GM21723 (cell line): Measurements from ENCODE around the gene TSR3.

Experiments used
- ATAC-seq: cut with Tn5 transposase; IDR thresholded peaks from one replicate; pipeline ENCODE4 v1.9.1; 2021; ENCODE audit warnings: mild to moderate bottlenecking, moderate library complexity; ENCODE audit not compliant: unreplicated experiment

The TSR3 gene

DNA sequence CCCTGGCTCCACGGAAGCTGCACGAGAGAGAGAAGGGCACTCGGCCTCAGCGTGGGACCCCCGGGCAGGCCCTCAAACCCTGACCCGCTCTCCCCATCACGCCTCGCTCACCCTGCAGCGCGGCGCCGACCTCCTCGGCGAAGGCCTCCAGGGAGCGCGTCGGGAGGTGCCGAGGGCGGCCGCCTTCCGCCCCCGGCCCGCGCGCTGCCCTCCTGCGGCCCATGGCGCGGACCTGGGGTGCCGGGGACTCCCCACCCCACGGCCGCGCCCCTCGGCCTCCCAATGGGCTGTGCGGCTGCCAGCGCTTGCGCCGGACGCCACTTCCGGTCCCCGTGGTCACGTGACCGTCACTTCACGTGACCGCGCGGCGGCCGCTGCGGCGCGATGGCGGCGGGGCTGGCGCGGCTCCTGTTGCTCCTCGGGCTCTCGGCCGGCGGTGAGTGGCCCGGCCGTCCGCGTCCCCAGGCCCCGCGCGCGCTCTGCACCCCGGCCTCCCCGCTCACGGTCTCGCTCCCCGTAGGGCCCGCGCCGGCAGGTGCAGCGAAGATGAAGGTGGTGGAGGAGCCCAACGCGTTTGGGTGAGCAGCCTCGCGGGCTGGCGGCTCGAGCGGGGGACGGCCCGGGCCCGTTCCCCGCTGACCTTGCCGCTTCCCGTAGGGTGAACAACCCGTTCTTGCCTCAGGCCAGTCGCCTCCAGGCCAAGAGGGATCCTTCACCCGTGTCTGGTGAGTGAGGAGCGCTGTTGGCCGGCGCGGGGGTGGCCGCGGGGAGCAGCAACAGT lies at the start of gene TSR3, which contains the start of gene GNPTG:
TSR3 (minus strand) TSS at position 297 of the 781 bp plus-strand sequence; CDS start at position 223, 74 bp downstream.
GNPTG (plus strand) TSS at position 350 of the 781 bp plus-strand sequence; CDS start at position 385, 35 bp downstream.
- ATAC-seq: peak; percentile 56

GRCh38 chr16:1401061-1401757 lies 49.5 kb upstream of the TSR3 start:
- ATAC-seq: no peak

DNA sequence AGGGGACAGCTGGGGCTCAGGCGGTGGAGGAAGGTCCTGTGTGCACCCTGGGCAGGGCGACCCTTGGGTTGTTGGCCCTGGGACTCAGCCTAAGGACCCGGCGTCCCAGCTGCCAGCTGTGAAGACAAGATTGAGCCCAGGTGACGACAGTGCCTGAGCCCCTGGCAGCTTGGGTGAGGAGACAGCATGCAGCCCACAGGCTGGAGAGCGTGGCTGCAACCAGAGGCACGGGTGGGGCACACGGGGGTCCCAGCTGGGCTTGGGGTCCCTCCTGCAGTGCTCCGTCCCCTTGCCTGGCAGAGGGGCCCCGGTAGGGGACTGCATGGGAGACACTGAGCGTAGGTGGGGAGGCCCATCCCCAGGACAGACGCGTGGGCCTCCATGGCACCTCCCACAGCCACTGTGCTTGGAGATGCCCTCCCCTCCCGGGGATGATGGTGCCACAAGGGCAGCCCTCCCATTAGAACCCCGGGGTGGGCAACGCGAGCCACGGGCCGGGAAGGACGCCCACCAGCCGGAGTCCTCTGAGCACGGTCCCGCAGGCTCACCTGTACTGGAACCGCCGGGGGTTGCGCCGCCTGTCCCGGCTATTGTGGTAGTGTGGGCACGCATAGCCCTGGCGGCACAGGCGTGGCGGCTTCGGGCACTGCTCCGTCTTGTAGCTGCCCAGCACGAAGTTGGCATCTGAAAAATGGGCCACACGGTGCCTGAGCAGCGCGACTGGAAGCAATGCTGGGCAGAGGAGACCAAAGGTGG lies 47.3 kb upstream of the TSR3 start:
- no peak for ATAC-seq

DNA sequence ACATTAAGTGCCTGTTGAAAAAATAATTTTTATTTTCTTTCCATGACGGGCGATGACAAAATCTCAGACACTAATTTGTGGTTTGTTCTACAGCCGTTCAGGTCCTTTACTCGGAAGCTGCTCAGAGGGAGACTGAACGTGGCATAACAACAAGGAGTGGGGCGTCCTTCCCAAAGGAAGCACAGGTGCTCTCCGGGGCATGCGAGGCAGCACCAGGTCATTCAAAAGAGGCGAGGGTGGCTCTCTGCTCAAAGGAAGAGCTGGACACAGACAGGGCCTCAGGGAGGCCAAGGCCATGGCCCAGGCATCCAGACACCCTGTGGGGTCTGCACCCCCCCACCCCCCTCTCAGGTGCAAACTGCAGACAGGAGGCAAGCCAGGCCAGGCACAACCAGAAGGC lies 46.7 kb upstream of the TSR3 start:
- no peak for ATAC-seq

DNA sequence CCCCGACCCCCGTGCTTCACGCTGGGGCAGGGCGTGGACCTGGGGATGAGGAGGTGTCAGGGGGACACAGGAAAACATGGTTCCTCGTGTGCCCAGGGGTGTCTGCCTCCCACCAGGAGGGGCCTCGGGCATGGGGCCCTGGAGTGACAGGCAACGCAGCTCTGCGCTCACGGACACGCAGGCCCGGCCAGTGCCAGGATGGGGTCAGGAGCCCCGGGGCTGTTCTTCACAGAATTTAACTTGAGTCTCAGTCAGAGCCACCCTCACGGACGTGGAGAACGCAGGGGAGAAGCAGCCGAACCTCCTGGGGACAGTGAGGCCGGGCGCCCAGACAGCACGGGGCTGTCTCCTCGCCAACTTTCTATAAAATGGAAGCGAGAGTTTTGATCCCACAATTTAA lies 46.1 kb upstream of the TSR3 start:
- ATAC-seq: no peak

GRCh38 chr16:1395444-1396031 lies 43.9 kb upstream of the TSR3 start:
- ATAC-seq: no peak

GRCh38 chr16:1394367-1394951 lies 42.8 kb upstream of the TSR3 start:
- no peak for ATAC-seq

GRCh38 chr16:1393613-1394176 lies 42.0 kb upstream of the TSR3 start:
- no peak for ATAC-seq

GRCh38 chr16:1392826-1393225 lies 41.1 kb upstream of the TSR3 start:
- ATAC-seq: no peak

GRCh38 chr16:1390239-1390779 lies 38.6 kb upstream of the TSR3 start:
- no peak for ATAC-seq

GRCh38 chr16:1389762-1390161 lies 38.1 kb upstream of the TSR3 start:
- no peak for ATAC-seq

GRCh38 chr16:1387331-1387730 lies 35.7 kb upstream of the TSR3 start:
- ATAC-seq: no peak

- ATAC-seq: no peak
Measured at GRCh38 chr16:1385232-1385631, 33.6 kb upstream of the TSR3 start.

DNA sequence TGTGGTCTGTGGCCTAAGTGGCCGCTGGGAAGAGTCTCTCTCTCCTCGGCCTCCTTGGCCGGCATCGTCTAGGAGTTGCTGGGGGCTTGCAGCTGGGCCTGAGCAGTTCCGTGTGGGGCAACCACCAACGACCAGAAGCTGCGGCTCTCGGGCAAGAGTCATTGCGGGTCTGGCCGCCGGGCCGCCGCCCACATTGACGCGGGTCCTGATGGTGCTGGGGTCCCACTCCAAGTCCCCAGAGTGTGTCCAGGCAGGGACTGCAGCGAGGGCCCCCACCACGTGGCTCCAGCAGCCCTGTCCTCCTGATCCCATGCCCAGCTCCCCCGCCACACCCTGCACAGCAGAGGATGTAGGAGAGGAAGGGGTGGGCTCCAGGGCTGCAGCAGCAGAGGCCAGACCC lies 31.9 kb upstream of the TSR3 start:
- no peak for ATAC-seq

GRCh38 chr16:1381612-1382406 lies 30.1 kb upstream of the TSR3 start:
- no peak for ATAC-seq

- no peak for ATAC-seq
Measured at GRCh38 chr16:1380195-1380594, 28.5 kb upstream of the TSR3 start.

GRCh38 chr16:1379304-1380076 lies 27.8 kb upstream of the TSR3 start:
- peak; percentile 52 for ATAC-seq

DNA sequence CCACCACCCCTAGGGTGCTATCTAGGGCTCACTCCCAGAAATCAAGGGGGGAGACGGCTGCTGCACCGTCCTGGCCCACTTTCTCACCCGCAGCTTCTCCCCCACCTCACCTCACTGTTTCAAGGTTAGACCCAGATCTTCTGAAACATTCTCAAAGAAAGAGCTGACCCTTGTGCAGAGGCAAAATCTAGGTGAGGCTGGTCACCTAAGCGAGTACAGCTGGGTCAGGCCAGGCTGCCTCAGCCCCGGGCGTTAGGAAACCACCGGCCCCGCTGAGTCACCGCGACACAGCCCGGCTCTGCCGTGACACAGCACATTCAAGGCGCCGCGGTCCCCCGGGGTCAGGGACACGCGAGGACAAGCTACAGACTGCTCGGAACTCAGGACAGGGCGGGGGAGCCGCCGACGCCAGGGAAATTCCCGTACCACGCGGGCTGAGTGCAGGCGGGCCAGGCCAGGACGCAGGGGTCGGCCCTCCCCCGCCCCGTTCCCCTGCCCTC lies 27.2 kb upstream of the TSR3 start:
- peak; percentile 41 for ATAC-seq
